SK-N-DZ (cell line): ENCODE data around the gene CCDC28B.

Source experiments
- DNase-seq: peaks from one replicate; pipeline ENCODE4 v3.0.0-alpha.2; 2015; ENCODE audit warnings: low spot score

CCDC28B gene

GRCh38 chr1:32221980-32222755, 21.8 kb downstream of the CCDC28B start, which contains the start of the genes EIF3I and TMEM234:
Gene EIF3I, plus strand, starts transcription at chr1:32222407. Its CDS starts 35 bp downstream, at chr1:32222442.
Gene TMEM234, minus strand, starts transcription at chr1:32222353. Its CDS starts 31 bp downstream, at chr1:32222322.
- peak; percentile 89 for DNase-seq

- no peak for DNase-seq
Observed at GRCh38 chr1:32223683-32224082, 23.3 kb downstream of the CCDC28B start.

- no peak for DNase-seq
Observed at GRCh38 chr1:32224285-32224684, 23.9 kb downstream of the CCDC28B start.

GRCh38 chr1:32228771-32229170, 28.4 kb downstream of the CCDC28B start:
- no peak for DNase-seq

- DNase-seq, result no peak
Observed at GRCh38 chr1:32231843-32232432, 31.5 kb downstream of the CCDC28B start.

- no peak for DNase-seq
Observed at GRCh38 chr1:32232558-32233304, 32.3 kb downstream of the CCDC28B start.

- no peak for DNase-seq
Observed at GRCh38 chr1:32234792-32235191, 34.4 kb downstream of the CCDC28B start.

- DNase-seq, result no peak
Observed at GRCh38 chr1:32239337-32239736, 38.9 kb downstream of the CCDC28B start.

- peak; percentile 19 for DNase-seq
Observed at GRCh38 chr1:32239790-32240139, 39.4 kb downstream of the CCDC28B start.

- DNase-seq, result peak; percentile 55
Observed at GRCh38 chr1:32240140-32240951, 40.0 kb downstream of the CCDC28B start.

GRCh38 chr1:32241001-32241763, 40.8 kb downstream of the CCDC28B start:
- peak; percentile 40 for DNase-seq

GRCh38 chr1:32242341-32242851, 42.0 kb downstream of the CCDC28B start:
- DNase-seq, result peak; percentile 29

- DNase-seq, result no peak
Observed at GRCh38 chr1:32246888-32247273, 46.5 kb downstream of the CCDC28B start, which contains the start of gene FAM167B. Gene FAM167B, plus strand, starts transcription at chr1:32247222. Its CDS starts 200 bp downstream, at chr1:32247422.

- DNase-seq, result no peak
Observed at GRCh38 chr1:32247452-32247851, 47.1 kb downstream of the CCDC28B start.

GRCh38 chr1:32247983-32248889, 47.8 kb downstream of the CCDC28B start:
- DNase-seq, result peak; percentile 77

GRCh38 chr1:32249831-32250525, 49.6 kb downstream of the CCDC28B start:
- peak; percentile 37 for DNase-seq

- peak; percentile 31 for DNase-seq
Observed at GRCh38 chr1:32250893-32251716, 50.7 kb downstream of the CCDC28B start, which contains the start of gene LCK. Gene LCK, plus strand, starts transcription at chr1:32251265. Its CDS starts 23,065 bp downstream, at chr1:32274330.
